ENCODE data around the gene SYT13. TPM values are rescaled to one million over a fixed set of nuclear protein-coding genes. Genes with fewer than 3 reads are reported as not detected.

The SYT13 gene
- total RNA-seq, 1 donor from 2014 or later = not detected

DNA sequence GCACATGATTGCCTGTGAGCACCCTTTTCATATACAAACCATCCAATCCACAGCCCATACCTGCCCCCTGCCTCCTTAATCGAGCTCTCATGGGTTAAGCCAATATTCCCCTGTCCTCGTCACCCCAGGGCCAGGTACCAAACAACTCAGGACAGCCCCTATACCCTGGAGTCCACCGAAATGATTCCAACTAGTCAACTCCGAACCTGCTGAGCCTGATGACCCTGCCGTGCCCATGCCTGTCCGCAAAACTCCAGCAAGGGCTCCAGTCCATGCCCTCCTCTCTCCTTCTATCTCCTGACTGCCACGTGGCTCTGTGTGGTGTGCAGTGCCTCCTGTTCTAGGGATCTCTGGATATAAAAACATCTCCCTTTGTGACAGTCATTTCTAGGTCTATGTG, 35.5 kb upstream of the SYT13 start:
- Mint-ChIP-seq H3K9me3 (no peaks in the 10 kb centered on the region), H3K4me1 (no peaks in the 10 kb centered on the region), H3K36me3 (ENCODE audit: low read depth) (no peaks in the 10 kb centered on the region), H3K27ac (no peak overlapping the region), H3K4me3 (no peak overlapping the region), H3K27me3 (peaks cover 8% of the 10 kb centered on the region)
- no peak for DNase-seq
- intact Hi-C loops (cut with micrococcal nuclease) = no loop called here

- H3K4me3 Mint-ChIP-seq = no peak overlapping the region
- H3K9me3 Mint-ChIP-seq = no peaks in the 10 kb centered on the region
- H3K27ac Mint-ChIP-seq = no peak overlapping the region
- no peaks in the 10 kb centered on the region for H3K4me1 Mint-ChIP-seq
- intact Hi-C loops (cut with micrococcal nuclease) = no loop called here
- no peak for DNase-seq
- peaks cover 7% of the 10 kb centered on the region for H3K27me3 Mint-ChIP-seq
- no peaks in the 10 kb centered on the region for H3K36me3 Mint-ChIP-seq (ENCODE audit: low read depth)
Observed at GRCh38 chr11:45321031-45321595, 35.0 kb upstream of the SYT13 start.

DNA sequence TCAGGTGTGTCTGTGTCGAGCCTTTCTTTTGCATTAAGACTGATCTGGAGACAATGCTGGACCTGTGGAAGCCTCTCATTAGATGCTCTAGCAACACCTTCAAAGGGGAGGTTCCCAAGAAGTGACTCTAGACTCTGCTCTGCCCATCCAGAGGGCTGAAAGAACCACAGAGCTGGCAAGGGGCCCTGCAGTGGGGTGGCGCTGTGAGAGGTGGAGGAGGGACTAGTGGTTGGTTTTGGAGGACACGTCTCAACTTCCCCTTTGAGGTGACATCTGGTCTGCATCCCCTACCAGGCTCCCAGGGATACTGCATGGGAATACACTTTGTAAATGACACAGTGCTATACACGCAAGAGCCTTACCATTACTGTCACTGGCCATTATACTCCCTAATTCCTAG, 34.2 kb upstream of the SYT13 start:
- intact Hi-C loops (cut with micrococcal nuclease) = no loop called here
- H3K27me3 Mint-ChIP-seq = peaks cover 5% of the 10 kb centered on the region
- DNase-seq = no peak
- H3K36me3 Mint-ChIP-seq (ENCODE audit: low read depth) = no peaks in the 10 kb centered on the region
- H3K27ac Mint-ChIP-seq = no peak overlapping the region
- no peaks in the 10 kb centered on the region for H3K4me1 Mint-ChIP-seq
- no peaks in the 10 kb centered on the region for H3K9me3 Mint-ChIP-seq
- H3K4me3 Mint-ChIP-seq = no peak overlapping the region

DNA sequence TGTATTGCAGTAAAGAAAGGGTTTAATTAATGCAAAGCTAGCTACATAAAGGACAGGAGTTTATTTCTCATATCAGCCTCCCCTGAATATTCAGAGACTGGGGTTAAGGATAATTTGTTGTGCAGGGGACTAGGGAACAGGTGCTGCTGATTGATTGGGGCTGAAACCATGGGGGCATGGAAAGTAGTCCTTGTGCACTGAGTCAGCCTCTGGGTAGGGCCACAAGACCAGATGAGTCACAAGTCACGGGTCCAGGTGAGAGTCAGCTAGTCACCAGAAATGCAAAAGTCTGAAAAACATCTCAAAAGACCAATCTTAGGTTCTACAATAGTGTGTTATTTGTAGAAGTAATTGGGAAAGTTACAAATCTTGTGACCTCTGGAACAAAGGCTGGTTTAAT, 32.9 kb upstream of the SYT13 start:
- intact Hi-C loops (cut with micrococcal nuclease) = no loop called here
- H3K36me3 Mint-ChIP-seq (ENCODE audit: low read depth) = no peaks in the 10 kb centered on the region
- no peak for DNase-seq
- peaks cover 15% of the 10 kb centered on the region for H3K27me3 Mint-ChIP-seq
- no peak overlapping the region for H3K4me3 Mint-ChIP-seq
- no peak overlapping the region for H3K27ac Mint-ChIP-seq
- no peaks in the 10 kb centered on the region for H3K9me3 Mint-ChIP-seq
- no peaks in the 10 kb centered on the region for H3K4me1 Mint-ChIP-seq

DNA sequence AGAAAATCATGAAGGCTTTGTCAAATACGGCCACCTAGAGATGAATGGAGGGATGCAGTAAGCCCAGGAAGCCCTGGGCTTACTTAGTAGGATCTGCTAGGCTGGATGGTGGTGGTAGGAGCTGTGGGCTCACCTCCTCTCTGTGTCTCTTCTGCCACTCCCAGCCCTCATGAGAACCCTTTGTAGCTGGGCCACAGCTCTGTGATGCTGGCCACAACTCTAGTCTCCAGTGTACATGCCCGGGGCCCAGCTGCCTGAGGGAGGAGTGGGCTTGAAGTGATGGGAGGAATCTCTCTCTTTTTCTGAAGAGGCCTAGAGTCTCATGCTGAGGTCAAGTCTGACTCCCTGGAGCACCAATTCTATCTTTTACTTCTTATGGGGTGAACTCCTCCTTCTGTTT, 32.4 kb upstream of the SYT13 start:
- intact Hi-C loops (cut with micrococcal nuclease) = no loop called here
- H3K27ac Mint-ChIP-seq = no peak overlapping the region
- H3K4me1 Mint-ChIP-seq = no peaks in the 10 kb centered on the region
- H3K4me3 Mint-ChIP-seq = no peak overlapping the region
- H3K27me3 Mint-ChIP-seq = peaks cover 15% of the 10 kb centered on the region
- H3K9me3 Mint-ChIP-seq = no peaks in the 10 kb centered on the region
- no peaks in the 10 kb centered on the region for H3K36me3 Mint-ChIP-seq (ENCODE audit: low read depth)
- DNase-seq = no peak

DNA sequence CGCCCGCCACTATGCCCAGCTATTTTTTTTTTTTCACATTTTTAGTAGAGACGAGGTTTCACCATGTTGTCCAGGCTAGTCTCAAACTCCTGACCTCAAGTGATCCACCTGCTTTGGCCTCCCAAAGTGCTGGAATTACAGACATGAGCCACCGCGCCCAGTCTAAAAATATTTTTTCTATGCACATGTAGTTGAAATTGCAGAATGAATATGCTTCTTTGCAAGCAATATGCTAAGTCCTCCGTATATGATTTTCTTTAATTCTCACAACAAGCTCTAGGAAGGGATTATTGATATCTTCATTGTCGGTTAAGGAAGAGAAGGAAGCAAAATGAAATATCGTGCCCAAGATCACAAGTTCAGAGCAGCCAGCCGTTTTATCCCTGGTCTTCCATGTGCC, 30.1 kb upstream of the SYT13 start:
- Mint-ChIP-seq H3K9me3 (no peaks in the 10 kb centered on the region), H3K4me3 (no peak overlapping the region), H3K4me1 (no peaks in the 10 kb centered on the region), H3K27ac (no peak overlapping the region), H3K36me3 (ENCODE audit: low read depth) (no peaks in the 10 kb centered on the region), H3K27me3 (peaks cover 18% of the 10 kb centered on the region)
- no peak for DNase-seq
- intact Hi-C loops (cut with micrococcal nuclease) = no loop called here

GRCh38 chr11:45314900-45315299, 28.8 kb upstream of the SYT13 start:
- intact Hi-C loops (cut with micrococcal nuclease) = no loop called here
- no peaks in the 10 kb centered on the region for H3K36me3 Mint-ChIP-seq (ENCODE audit: low read depth)
- no peaks in the 10 kb centered on the region for H3K9me3 Mint-ChIP-seq
- H3K27ac Mint-ChIP-seq = no peak overlapping the region
- peaks cover 22% of the 10 kb centered on the region for H3K27me3 Mint-ChIP-seq
- H3K4me3 Mint-ChIP-seq = no peak overlapping the region
- H3K4me1 Mint-ChIP-seq = no peaks in the 10 kb centered on the region
- no peak for DNase-seq

GRCh38 chr11:45313171-45313865, 27.2 kb upstream of the SYT13 start:
- H3K4me3 Mint-ChIP-seq = no peak overlapping the region
- H3K27me3 Mint-ChIP-seq = peaks cover 22% of the 10 kb centered on the region
- no peak overlapping the region for H3K27ac Mint-ChIP-seq

DNA sequence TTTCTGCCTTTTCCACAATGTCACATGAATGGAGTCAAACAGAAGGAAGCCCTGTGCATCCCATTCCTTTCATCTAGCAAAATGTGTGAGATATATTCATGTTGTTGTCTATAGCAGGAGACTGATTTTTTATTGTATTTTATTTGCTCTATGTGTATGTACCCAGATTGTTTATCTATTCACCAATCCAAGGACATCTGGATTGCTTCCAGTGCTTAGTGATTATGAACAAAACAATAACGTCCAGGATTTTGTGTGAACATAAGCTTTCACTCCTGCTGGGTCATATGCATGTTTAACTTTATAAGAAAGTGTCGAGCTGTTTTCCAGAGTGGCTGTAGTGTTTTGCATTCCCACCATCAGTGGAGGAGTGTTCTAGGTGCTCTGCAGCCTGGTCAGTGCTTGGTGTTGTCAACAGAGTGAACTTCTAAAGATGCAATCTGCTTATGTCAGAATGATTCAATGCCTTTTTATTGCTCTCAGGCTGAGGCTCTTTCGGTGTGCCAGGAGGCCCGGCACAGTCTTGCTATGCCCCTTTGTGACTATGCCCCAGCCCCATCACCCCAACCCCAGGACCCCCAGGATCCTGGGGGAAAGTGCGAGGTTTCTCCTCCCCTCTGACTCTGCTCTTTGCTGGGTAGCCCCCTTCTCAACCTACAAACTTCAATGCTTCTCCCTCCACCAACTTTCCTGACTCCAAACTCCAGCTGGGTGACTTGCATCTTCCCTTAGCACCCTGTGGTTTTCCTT, 19.9 kb upstream of the SYT13 start:
- no peaks in the 10 kb centered on the region for H3K9me3 Mint-ChIP-seq
- DNase-seq = no peak
- no peak overlapping the region for H3K4me3 Mint-ChIP-seq
- H3K36me3 Mint-ChIP-seq (ENCODE audit: low read depth) = no peaks in the 10 kb centered on the region
- no peak overlapping the region for H3K27ac Mint-ChIP-seq
- peaks cover 8% of the 10 kb centered on the region for H3K27me3 Mint-ChIP-seq
- intact Hi-C loops (cut with micrococcal nuclease) = no loop called here
- no peaks in the 10 kb centered on the region for H3K4me1 Mint-ChIP-seq

More at GRCh38 chr11:45313171-45313865, 27.2 kb upstream of the SYT13 start:
- Mint-ChIP-seq H3K4me1 (no peaks in the 10 kb centered on the region), H3K36me3 (ENCODE audit: low read depth) (no peaks in the 10 kb centered on the region), H3K9me3 (no peaks in the 10 kb centered on the region)
- intact Hi-C loops (cut with micrococcal nuclease) = no loop called here
- no peak for DNase-seq

DNA sequence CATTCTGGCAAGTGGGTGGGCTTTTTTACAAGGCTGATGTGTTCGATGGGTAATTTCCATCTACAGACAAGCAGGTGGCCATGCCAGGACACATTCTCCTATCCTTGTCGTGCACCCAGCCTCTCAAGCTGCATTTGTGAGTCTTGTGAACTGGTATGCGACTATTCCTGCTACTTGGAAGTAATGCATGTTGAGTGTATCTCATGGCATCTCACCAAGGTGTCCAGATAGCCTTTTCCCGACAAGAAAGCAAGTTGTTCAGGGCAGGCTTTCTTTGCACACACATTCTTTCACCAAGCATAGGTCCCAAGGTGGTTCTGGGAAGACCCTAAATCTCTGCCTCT, 18.8 kb upstream of the SYT13 start:
- H3K27me3 Mint-ChIP-seq = peaks cover 5% of the 10 kb centered on the region
- DNase-seq = no peak

GRCh38 chr11:45304111-45304991, 18.2 kb upstream of the SYT13 start:
- DNase-seq = no peak
- Mint-ChIP-seq H3K4me1 (no peaks in the 10 kb centered on the region), H3K4me3 (no peak overlapping the region), H3K9me3 (no peaks in the 10 kb centered on the region), H3K27ac (no peak overlapping the region), H3K27me3 (peaks cover 5% of the 10 kb centered on the region), H3K36me3 (ENCODE audit: low read depth) (no peaks in the 10 kb centered on the region)
- intact Hi-C loops (cut with micrococcal nuclease) = no loop called here

More for the DNA sequence above, 18.8 kb upstream of the SYT13 start:
- intact Hi-C loops (cut with micrococcal nuclease) = no loop called here
- Mint-ChIP-seq H3K4me3 (no peak overlapping the region), H3K36me3 (ENCODE audit: low read depth) (no peaks in the 10 kb centered on the region), H3K27ac (no peak overlapping the region), H3K4me1 (no peaks in the 10 kb centered on the region), H3K9me3 (no peaks in the 10 kb centered on the region)

GRCh38 chr11:45303316-45303715, 17.2 kb upstream of the SYT13 start:
- H3K9me3 Mint-ChIP-seq = no peaks in the 10 kb centered on the region
- no peaks in the 10 kb centered on the region for H3K4me1 Mint-ChIP-seq
- DNase-seq = no peak
- no peaks in the 10 kb centered on the region for H3K36me3 Mint-ChIP-seq (ENCODE audit: low read depth)
- no peak overlapping the region for H3K27ac Mint-ChIP-seq
- peaks cover 6% of the 10 kb centered on the region for H3K27me3 Mint-ChIP-seq
- intact Hi-C loops (cut with micrococcal nuclease) = no loop called here
- no peak overlapping the region for H3K4me3 Mint-ChIP-seq

- no peak for DNase-seq
- H3K36me3 Mint-ChIP-seq (ENCODE audit: low read depth) = no peaks in the 10 kb centered on the region
- intact Hi-C loops (cut with micrococcal nuclease) = no loop called here
- H3K27ac Mint-ChIP-seq = no peak overlapping the region
- peaks cover 12% of the 10 kb centered on the region for H3K27me3 Mint-ChIP-seq
- H3K9me3 Mint-ChIP-seq = no peaks in the 10 kb centered on the region
- H3K4me3 Mint-ChIP-seq = no peak overlapping the region
- no peaks in the 10 kb centered on the region for H3K4me1 Mint-ChIP-seq
Observed at GRCh38 chr11:45301537-45302246, 15.6 kb upstream of the SYT13 start.
